ENCODE results near the gene RIMS4. TPM values are rescaled to one million over a fixed set of nuclear protein-coding genes. Genes with fewer than 3 reads are reported as not detected.

RIMS4 gene
- total RNA-seq, 2 donors from 2014 or later, result 0.64 to 0.74 TPM

GRCh38 chr20:44747166-44748004 lies 63.0 kb downstream of the RIMS4 start:
- intact Hi-C loops (cut with DNase I), result loop anchor here (5.0 kb wide), 1 partner anchor 120 kb away; no protein-coding TSS in a partner anchor
- H3K9ac ChIP-seq (ENCODE audit: low read depth in 2 of 2, low read length in 2 of 2), result no peak overlapping the region
- H3K4me3 ChIP-seq, result no peak overlapping the region
- H3K27ac ChIP-seq, result no peak overlapping the region
- no peaks in the 10 kb centered on the region for H3K36me3 ChIP-seq
- H3K27me3 ChIP-seq, result peaks cover 16% of the 10 kb centered on the region
- H3K9me3 ChIP-seq, result no peaks in the 10 kb centered on the region
- DNase-seq, result peak; percentile 84
- H3K4me1 ChIP-seq, result no peaks in the 10 kb centered on the region
- TF ChIP-seq, protein P1, sequence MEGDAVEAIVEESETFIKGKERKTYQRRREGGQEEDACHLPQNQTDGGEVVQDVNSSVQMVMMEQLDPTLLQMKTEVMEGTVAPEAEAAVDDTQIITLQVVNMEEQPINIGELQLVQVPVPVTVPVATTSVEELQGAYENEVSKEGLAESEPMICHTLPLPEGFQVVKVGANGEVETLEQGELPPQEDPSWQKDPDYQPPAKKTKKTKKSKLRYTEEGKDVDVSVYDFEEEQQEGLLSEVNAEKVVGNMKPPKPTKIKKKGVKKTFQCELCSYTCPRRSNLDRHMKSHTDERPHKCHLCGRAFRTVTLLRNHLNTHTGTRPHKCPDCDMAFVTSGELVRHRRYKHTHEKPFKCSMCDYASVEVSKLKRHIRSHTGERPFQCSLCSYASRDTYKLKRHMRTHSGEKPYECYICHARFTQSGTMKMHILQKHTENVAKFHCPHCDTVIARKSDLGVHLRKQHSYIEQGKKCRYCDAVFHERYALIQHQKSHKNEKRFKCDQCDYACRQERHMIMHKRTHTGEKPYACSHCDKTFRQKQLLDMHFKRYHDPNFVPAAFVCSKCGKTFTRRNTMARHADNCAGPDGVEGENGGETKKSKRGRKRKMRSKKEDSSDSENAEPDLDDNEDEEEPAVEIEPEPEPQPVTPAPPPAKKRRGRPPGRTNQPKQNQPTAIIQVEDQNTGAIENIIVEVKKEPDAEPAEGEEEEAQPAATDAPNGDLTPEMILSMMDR (IDR thresholded peaks at IDR 0.05), result peak; percentile 39

DNA sequence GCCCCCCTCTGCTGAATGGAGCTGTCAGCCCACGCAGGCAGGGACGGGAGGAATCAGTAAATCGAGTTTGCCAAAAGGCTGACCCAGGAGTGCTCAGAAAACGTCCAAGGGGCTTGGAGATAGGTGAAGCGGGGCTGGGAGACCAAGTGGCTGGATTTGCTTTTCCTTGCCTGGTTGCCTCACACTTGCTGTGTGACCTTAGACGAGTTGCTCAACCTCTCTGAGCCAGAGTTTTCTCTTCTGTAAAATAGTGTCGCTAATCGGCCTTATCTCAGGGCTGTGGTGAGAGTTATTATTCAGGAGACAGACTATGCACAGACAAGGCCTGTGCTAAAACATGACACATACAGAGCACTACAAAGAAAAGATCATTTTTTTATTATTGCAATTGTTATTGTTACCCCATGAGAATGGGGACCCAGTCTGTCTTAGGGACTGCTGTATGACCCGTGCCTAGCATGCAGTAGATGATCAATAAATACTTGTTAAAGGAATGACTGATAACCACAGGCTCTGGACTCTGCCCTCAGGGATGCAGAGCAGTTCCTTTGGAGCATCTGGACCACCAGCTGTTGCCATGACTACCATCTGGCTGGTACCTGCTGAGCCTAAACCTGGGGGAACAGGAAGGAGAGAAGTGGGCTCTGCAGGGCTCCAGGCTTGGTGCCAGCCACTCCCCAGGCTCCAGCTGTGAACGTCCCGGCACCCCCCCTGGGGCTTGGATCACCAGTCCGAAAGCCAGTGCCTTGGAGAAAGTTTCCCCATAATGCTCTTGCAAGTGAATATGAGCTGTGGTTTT lies 63.8 kb downstream of the RIMS4 start:
- H3K27ac ChIP-seq, result no peak overlapping the region
- H3K36me3 ChIP-seq, result no peaks in the 10 kb centered on the region
- intact Hi-C loops (cut with DNase I), result loop anchor here (5.0 kb wide), 1 partner anchor 121 kb away; no protein-coding TSS in a partner anchor
- no peaks in the 10 kb centered on the region for H3K4me1 ChIP-seq
- peaks cover 16% of the 10 kb centered on the region for H3K27me3 ChIP-seq
- DNase-seq, result no peak
- H3K9me3 ChIP-seq, result no peaks in the 10 kb centered on the region
- TF ChIP-seq, protein P1 (IDR thresholded peaks at IDR 0.05), result no peak
- H3K9ac ChIP-seq (ENCODE audit: low read depth in 2 of 2, low read length in 2 of 2), result no peak overlapping the region
- peak overlapping the region; percentile 56 for H3K4me3 ChIP-seq

GRCh38 chr20:44745598-44746366 lies 64.6 kb downstream of the RIMS4 start, which contains the start of gene KCNK15:
Gene KCNK15 (plus strand): TSS chr20:44745865. CDS start chr20:44745911, 46 bp downstream.
- TF ChIP-seq, protein P1 (IDR thresholded peaks at IDR 0.05), result no peak
- Histone ChIP-seq H3K27ac (no peak within 1 kb of the TSS), H3K4me1 (no peaks in the 10 kb centered on the region), H3K9me3 (no peaks in the 10 kb centered on the region), H3K36me3 (no peaks in the 10 kb centered on the region), H3K27me3 (peaks cover 16% of the 10 kb centered on the region), H3K4me3 (peak within 1 kb of the TSS; percentile 56), H3K9ac (ENCODE audit: low read depth in 2 of 2, low read length in 2 of 2) (peak within 1 kb of the TSS in 1 of 2 donors; percentile 39)
- DNase-seq, result no peak
- intact Hi-C loops (cut with DNase I), result loop anchor here (5.0 kb wide), 1 partner anchor 122 kb away; no protein-coding TSS in a partner anchor

GRCh38 chr20:44745122-44745597 lies 65.2 kb downstream of the RIMS4 start:
- H3K27ac ChIP-seq, result no peak overlapping the region
- no peaks in the 10 kb centered on the region for H3K36me3 ChIP-seq
- TF ChIP-seq, protein P1 (IDR thresholded peaks at IDR 0.05), result no peak
- no peak overlapping the region for H3K9ac ChIP-seq (ENCODE audit: low read depth in 2 of 2, low read length in 2 of 2)
- intact Hi-C loops (cut with DNase I), result loop anchor here (5.0 kb wide), 1 partner anchor 122 kb away; no protein-coding TSS in a partner anchor
- no peaks in the 10 kb centered on the region for H3K4me1 ChIP-seq
- no peaks in the 10 kb centered on the region for H3K9me3 ChIP-seq
- peaks cover 16% of the 10 kb centered on the region for H3K27me3 ChIP-seq
- no peak overlapping the region for H3K4me3 ChIP-seq
- DNase-seq, result no peak

Measured in colonic mucosa (tissue), 4 donors.